Measurements from ENCODE around the gene NSMCE1.

- TF ChIP-seq ESRRG (CRISPR knock-in tag; IDR thresholded peaks at IDR 0.05) (no peak), ISL1 (CRISPR knock-in tag; IDR thresholded peaks at IDR 0.05) (no peak), BACH2 (CRISPR knock-in tag; IDR thresholded peaks at IDR 0.05; ENCODE audit: borderline replicate concordance) (no peak), SNAI2 (CRISPR knock-in tag; IDR thresholded peaks at IDR 0.05) (no peak), ZNF70 (CRISPR knock-in tag; IDR thresholded peaks at IDR 0.05) (no peak), ARNTL (CRISPR knock-in tag; IDR thresholded peaks at IDR 0.05; ENCODE audit: borderline replicate concordance, low read depth) (no peak), CSRNP3 (CRISPR knock-in tag; IDR thresholded peaks at IDR 0.05) (no peak), PATZ1 (CRISPR knock-in tag; IDR thresholded peaks at IDR 0.05; ENCODE audit: borderline replicate concordance) (no peak), TCF4 (CRISPR knock-in tag; IDR thresholded peaks at IDR 0.05; ENCODE audit: borderline replicate concordance) (no peak), PPARA (CRISPR knock-in tag; IDR thresholded peaks at IDR 0.05; ENCODE audit: borderline replicate concordance) (no peak), ZFP3 (CRISPR knock-in tag; IDR thresholded peaks at IDR 0.05) (no peak)
Observed at GRCh38 chr16:27269300-27270150, 953 bp upstream of the NSMCE1 start.

Measured in SK-N-SH treated with all-trans-retinoic acid at 6 μM for 48 hours (cell line).